Panc1 (cell line): ENCODE data around the gene WAC. TPM values are rescaled to one million over a fixed set of nuclear protein-coding genes. Genes with fewer than 3 reads are reported as not detected.

Experiments used
- ATAC-seq: fragments of 200-7000 bp; cut with Tn5 transposase; 2 replicates; pipeline ENCODE4 v1.9.1; 2020; ENCODE audit warnings: mild to moderate bottlenecking, moderate library complexity
- BruUV-seq: library from RNA; stranded (reverse); fragments of 400-500 nt; replicated peaks from 2 replicates; lab custom pipeline; 2021; lab: Mats Ljungman, UMichigan
- CTCF ChIA-PET: fragments of 300-600 bp; sonication (Branson Sonifier 250); formaldehyde crosslinking; loops from one replicate; lab custom pipeline; 2022; ENCODE audit warnings: antibody characterized with exemption; lab: Charles Lee
- POLR2A ChIA-PET: fragments of 300-600 bp; sonication (Branson Sonifier 250); formaldehyde crosslinking; loops from one replicate; lab custom pipeline; 2022; ENCODE audit warnings: antibody characterized with exemption; lab: Charles Lee
- DNase-seq: peaks from one replicate; pipeline ENCODE4 v3.0.0-alpha.2; 2010; ENCODE audit warnings: low read depth, low spot score
- H3K27ac ChIP-seq: 2 replicates; pipeline ENCODE4 v1.5.1; 2011; ENCODE audit warnings: mild to moderate bottlenecking, low read length, inconsistent platforms
- H3K27me3 ChIP-seq: fragments of 200-500 bp; sonication (Bioruptor generic); 2 replicates; pipeline ENCODE4 v1.6.0; 2014; ENCODE audit warnings: low read length, inconsistent platforms; ENCODE audit not compliant: control insufficient read depth, insufficient read depth
- H3K36me3 ChIP-seq: fragments of 200-500 bp; sonication (Bioruptor generic); 2 replicates; pipeline ENCODE4 v1.5.1; 2014; ENCODE audit warnings: inconsistent platforms, mild to moderate bottlenecking, low read length, moderate library complexity; ENCODE audit not compliant: control insufficient read depth, insufficient read depth
- H3K4me1 ChIP-seq: 2 replicates; pipeline ENCODE4 v1.5.1; 2011; ENCODE audit warnings: inconsistent platforms, mild to moderate bottlenecking, low read length, moderate library complexity; ENCODE audit not compliant: control insufficient read depth, insufficient read depth
- H3K4me3 ChIP-seq, 2 experiments: 2 replicates each; pipeline ENCODE4 v1.5.1; 2011 to 2012; ENCODE audit warnings: low read depth in 2 of 2, low read length in 2 of 2, mild to moderate bottlenecking in 2 of 2, inconsistent platforms in 1 of 2, moderate library complexity in 1 of 2
- H3K9me3 ChIP-seq: fragments of 200-500 bp; sonication (Bioruptor generic); 2 replicates; pipeline ENCODE4 v1.5.1; 2014; ENCODE audit warnings: low read depth, mild to moderate bottlenecking, inconsistent platforms, low read length, moderate library complexity; ENCODE audit not compliant: control insufficient read depth, insufficient read depth
- CTCF ChIP-seq: fragments of 450-650 bp; IDR thresholded peaks from 2 replicates; pipeline ENCODE4 v1.5.1; 2017; ENCODE audit warnings: mild to moderate bottlenecking
- POLR2AphosphoS5 ChIP-seq: IDR thresholded peaks from 2 replicates; pipeline ENCODE4 v1.6.1; 2012; ENCODE audit warnings: mild to moderate bottlenecking, low read depth, low read length, moderate library complexity
- SIN3A ChIP-seq: IDR thresholded peaks from 2 replicates; pipeline ENCODE4 v1.6.1; 2012; ENCODE audit warnings: low read depth, mild to moderate bottlenecking, low read length, moderate library complexity, borderline replicate concordance; ENCODE audit not compliant: insufficient read depth
- TCF7L2 ChIP-seq: IDR thresholded peaks from 2 replicates; pipeline ENCODE4 v1.6.1; 2011; ENCODE audit warnings: mild to moderate bottlenecking, low read depth, low read length, inconsistent platforms
- in situ Hi-C: cut with HindIII; loops from 2 replicates; pipeline ENCODE4 v1.10.0; 2016; ENCODE audit warnings: low sequenced_read_pairs, low pct_unique_long_range_greater_than_20kb
- intact Hi-C: fragments of 100-400 bp; cut with micrococcal nuclease; formaldehyde crosslinking; loops from one replicate; pipeline ENCODE4 v1.10.0; 2022; ENCODE audit not compliant: unreplicated experiment
- total RNA-seq: library from RNA; stranded (reverse); gene quantifications from one replicate; pipeline ENCODE4 v1.2.1, GENCODE V29; 2021; ENCODE audit not compliant: unreplicated experiment
- TF ChIP-seq, protein P1 (sequence below), 2 experiments: IDR thresholded peaks; 2 replicates each; pipeline ENCODE4 v1.6.1; 2011 to 2012; ENCODE audit warnings: low read depth in 2 of 2, control low read depth in 1 of 2, low read length in 1 of 2, mild to moderate bottlenecking in 1 of 2, moderate library complexity in 1 of 2; ENCODE audit not compliant: insufficient read depth in 1 of 2

Gene WAC
- total RNA-seq, 1 experiment from 2014 or later = 70.7 TPM

DNA sequence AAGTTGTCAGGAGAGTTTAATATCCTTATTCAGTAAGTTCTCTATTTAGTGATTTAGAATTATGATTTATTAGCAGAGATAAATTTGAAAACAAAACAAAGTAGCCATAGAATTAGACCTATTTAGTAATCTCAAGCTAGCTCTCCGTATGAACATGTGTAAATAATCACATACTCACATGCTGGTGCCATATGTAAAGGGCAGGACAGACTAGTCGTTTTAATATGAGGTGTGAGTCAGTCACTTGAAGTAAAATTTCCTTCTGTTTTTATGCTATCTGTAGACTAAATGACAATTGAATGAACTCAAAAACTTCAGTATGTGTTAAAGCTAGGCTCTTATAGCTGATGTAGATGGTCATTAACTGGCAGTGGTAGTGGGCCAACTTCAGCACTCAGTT is 67.1 kb downstream of the WAC start:
- Histone ChIP-seq H3K27me3 (no peaks in the 10 kb centered on the region), H3K27ac (no peak overlapping the region), H3K4me3 (no peak overlapping the region), H3K36me3 (peaks cover 10% of the 10 kb centered on the region), H3K9me3 (no peaks in the 10 kb centered on the region), H3K4me1 (no peaks in the 10 kb centered on the region; the same call in 1 of the 2 replicates)
- ATAC-seq = no peak
- ChIA-PET POLR2A (no interaction called here), CTCF (no interaction called here)
- in situ Hi-C loops = no loop called here
- TF ChIP-seq, protein P1, sequence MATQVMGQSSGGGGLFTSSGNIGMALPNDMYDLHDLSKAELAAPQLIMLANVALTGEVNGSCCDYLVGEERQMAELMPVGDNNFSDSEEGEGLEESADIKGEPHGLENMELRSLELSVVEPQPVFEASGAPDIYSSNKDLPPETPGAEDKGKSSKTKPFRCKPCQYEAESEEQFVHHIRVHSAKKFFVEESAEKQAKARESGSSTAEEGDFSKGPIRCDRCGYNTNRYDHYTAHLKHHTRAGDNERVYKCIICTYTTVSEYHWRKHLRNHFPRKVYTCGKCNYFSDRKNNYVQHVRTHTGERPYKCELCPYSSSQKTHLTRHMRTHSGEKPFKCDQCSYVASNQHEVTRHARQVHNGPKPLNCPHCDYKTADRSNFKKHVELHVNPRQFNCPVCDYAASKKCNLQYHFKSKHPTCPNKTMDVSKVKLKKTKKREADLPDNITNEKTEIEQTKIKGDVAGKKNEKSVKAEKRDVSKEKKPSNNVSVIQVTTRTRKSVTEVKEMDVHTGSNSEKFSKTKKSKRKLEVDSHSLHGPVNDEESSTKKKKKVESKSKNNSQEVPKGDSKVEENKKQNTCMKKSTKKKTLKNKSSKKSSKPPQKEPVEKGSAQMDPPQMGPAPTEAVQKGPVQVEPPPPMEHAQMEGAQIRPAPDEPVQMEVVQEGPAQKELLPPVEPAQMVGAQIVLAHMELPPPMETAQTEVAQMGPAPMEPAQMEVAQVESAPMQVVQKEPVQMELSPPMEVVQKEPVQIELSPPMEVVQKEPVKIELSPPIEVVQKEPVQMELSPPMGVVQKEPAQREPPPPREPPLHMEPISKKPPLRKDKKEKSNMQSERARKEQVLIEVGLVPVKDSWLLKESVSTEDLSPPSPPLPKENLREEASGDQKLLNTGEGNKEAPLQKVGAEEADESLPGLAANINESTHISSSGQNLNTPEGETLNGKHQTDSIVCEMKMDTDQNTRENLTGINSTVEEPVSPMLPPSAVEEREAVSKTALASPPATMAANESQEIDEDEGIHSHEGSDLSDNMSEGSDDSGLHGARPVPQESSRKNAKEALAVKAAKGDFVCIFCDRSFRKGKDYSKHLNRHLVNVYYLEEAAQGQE (IDR thresholded peaks at IDR 0.05; ENCODE audit: insufficient read depth in 1 of 2, low read depth in 2 of 2, low read length in 1 of 2) = no peak
- TF ChIP-seq SIN3A (no peak), TCF7L2 (no peak), CTCF (no peak), POLR2AphosphoS5 (no peak)
- intact Hi-C loops = no loop called here
- BruUV-seq = no TSS peak
- DNase-seq = no peak

- TF ChIP-seq TCF7L2 (no peak), POLR2AphosphoS5 (no peak), CTCF (no peak), SIN3A (no peak)
- TF ChIP-seq, protein P1 (IDR thresholded peaks at IDR 0.05; ENCODE audit: insufficient read depth in 1 of 2, low read depth in 2 of 2, low read length in 1 of 2) = no peak
- ATAC-seq (no peak), DNase-seq (no peak)
- no peaks in the 10 kb centered on the region for H3K27me3 ChIP-seq
- H3K4me3 ChIP-seq = no peak overlapping the region
- peaks cover 6% of the 10 kb centered on the region for H3K36me3 ChIP-seq
- intact Hi-C loops = no loop called here
- in situ Hi-C loops = no loop called here
- BruUV-seq = no TSS peak
- no peak overlapping the region for H3K27ac ChIP-seq
- ChIA-PET POLR2A (no interaction called here), CTCF (no interaction called here)
- H3K9me3 ChIP-seq = no peaks in the 10 kb centered on the region
- no peaks in the 10 kb centered on the region; the same call in 1 of the 2 replicates for H3K4me1 ChIP-seq
These were observed 68.1 kb downstream of the WAC start for GRCh38 chr10:28601012-28601411.
